Nucleus accumbens (tissue), 56 donors: ENCODE data around the gene CERS6.
"Not testable (repeated sequence)": the region's sequence is repeated elsewhere in the genome, so short reads cannot be mapped to it uniquely, and the experiment has no call there.

ENCODE experiments used
- DNase-seq, 56 donors: peaks; one replicate each; lab custom pipeline; 2025; lab: John Stamatoyannopoulos, UW

CERS6 gene

GRCh38 chr2:168781191-168781817 is 325.2 kb downstream of the CERS6 start:
- DNase-seq, result no peak

- DNase-seq, result no peak
These were observed 326.2 kb downstream of the CERS6 start for GRCh38 chr2:168782271-168782670.

GRCh38 chr2:168784993-168785392 is 328.9 kb downstream of the CERS6 start:
- DNase-seq, result no peak

GRCh38 chr2:168787098-168787781 is 331.2 kb downstream of the CERS6 start:
- DNase-seq, result no peak

GRCh38 chr2:168787782-168788376 is 331.8 kb downstream of the CERS6 start:
- no peak for DNase-seq

- DNase-seq, result no peak
These were observed 333.7 kb downstream of the CERS6 start for GRCh38 chr2:168789776-168790175.

GRCh38 chr2:168790226-168790902 is 334.3 kb downstream of the CERS6 start:
- DNase-seq, result no peak

- DNase-seq, result not testable (repeated sequence)
These were observed 335.1 kb downstream of the CERS6 start for GRCh38 chr2:168791140-168791539.

GRCh38 chr2:168793596-168793995 is 337.5 kb downstream of the CERS6 start:
- no peak for DNase-seq

GRCh38 chr2:168794968-168795367 is 338.9 kb downstream of the CERS6 start:
- DNase-seq, result no peak

- DNase-seq, result no peak
These were observed 340.1 kb downstream of the CERS6 start for GRCh38 chr2:168796090-168796577.

- DNase-seq, result no peak
These were observed 340.7 kb downstream of the CERS6 start for GRCh38 chr2:168796583-168797285.

GRCh38 chr2:168797286-168797655 is 341.2 kb downstream of the CERS6 start:
- DNase-seq, result no peak

- DNase-seq, result no peak
These were observed 342.2 kb downstream of the CERS6 start for GRCh38 chr2:168798076-168798887.

- DNase-seq, result no peak
These were observed 342.9 kb downstream of the CERS6 start for GRCh38 chr2:168798888-168799410.

- no peak for DNase-seq
These were observed 345.4 kb downstream of the CERS6 start for GRCh38 chr2:168801471-168801870.

GRCh38 chr2:168801961-168802858 is 346.1 kb downstream of the CERS6 start, which contains the start of gene NOSTRIN:
TSS of gene NOSTRIN (plus strand) at chr2:168802637. CDS start at chr2:168802647, 10 bp downstream.
- no peak for DNase-seq
